Mammary epithelial cell (primary cell): ENCODE results near the gene NRIP3.

Source experiments
- CTCF ChIP-seq, 2 donors: IDR thresholded peaks in 1 of 2; conservative IDR thresholded peaks in 1 of 2; 2 replicates each; pipeline ENCODE4 v1.5.1; 2011 to 2012; ENCODE audit warnings: inconsistent platforms in 2 of 2, low read length in 2 of 2, mild to moderate bottlenecking in 2 of 2, control low read depth in 1 of 2, low read depth in 1 of 2; ENCODE audit not compliant: insufficient read depth in 1 of 2; ENCODE audit errors: extremely low read depth in 1 of 2
- EZH2 ChIP-seq: IDR thresholded peaks from 2 replicates; pipeline ENCODE4 v1.6.1; 2012; ENCODE audit warnings: low read length, inconsistent platforms, borderline replicate concordance

DNA sequence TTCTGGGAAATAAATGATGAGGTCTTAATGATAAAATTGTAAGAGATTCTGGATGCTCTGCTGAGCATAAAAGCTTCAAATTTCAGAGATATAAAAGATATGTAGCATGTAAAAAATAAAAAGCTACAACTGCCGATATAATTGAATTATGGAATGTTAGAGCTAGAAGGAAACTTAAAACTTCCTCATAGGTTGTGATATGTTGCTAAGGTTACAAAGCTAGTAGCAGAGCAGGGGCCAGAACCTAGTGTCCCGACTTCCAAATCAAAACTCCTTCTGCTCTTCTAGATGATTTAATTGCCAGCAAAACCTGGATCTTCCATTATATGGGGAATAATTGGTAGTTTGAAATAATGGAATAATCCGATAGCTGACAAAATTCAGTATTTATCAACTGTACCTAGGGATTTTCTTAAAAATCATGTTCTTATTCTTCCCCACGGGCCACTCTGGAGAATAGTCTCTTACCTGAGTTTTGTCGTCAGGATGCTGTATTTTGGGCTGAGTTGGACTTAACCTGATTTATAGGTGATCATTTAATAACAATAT is 61.2 kb downstream of the NRIP3 start, which contains the start of gene ASCL3:
- TF ChIP-seq CTCF (conservative IDR thresholded peaks at IDR 0.05 in 1 of 2, IDR thresholded peaks at IDR 0.05 in 1 of 2; ENCODE audit: extremely low read depth in 1 of 2, insufficient read depth in 1 of 2, low read depth in 1 of 2, low read length in 2 of 2): no peak
- TF ChIP-seq EZH2: no peak
